ENCODE results near the gene ZNF778.
"Not testable (repeated sequence)": the region's sequence is repeated elsewhere in the genome, so short reads cannot be mapped to it uniquely, and the experiment has no call there.

ZNF778 gene

GRCh38 chr16:89210904-89211515 is 6.5 kb upstream of the ZNF778 start:
- no peak for DNase-seq (ENCODE audit: extremely low read depth in 1 of 2, low read depth in 1 of 2)

- peak; percentile 56 to 79 for DNase-seq (ENCODE audit: extremely low read depth in 1 of 2, low read depth in 1 of 2)
Observed at GRCh38 chr16:89216315-89217137, 977 bp upstream of the ZNF778 start.

- DNase-seq (ENCODE audit: extremely low read depth in 1 of 2, low read depth in 1 of 2) = no peak
Observed at GRCh38 chr16:89217138-89217387, 440 bp upstream of the ZNF778 start.

GRCh38 chr16:89219365-89219764 is 1.9 kb downstream of the ZNF778 start:
- DNase-seq (ENCODE audit: extremely low read depth in 1 of 2, low read depth in 1 of 2) = no peak

GRCh38 chr16:89221604-89222003 is 4.1 kb downstream of the ZNF778 start:
- no peak for DNase-seq (ENCODE audit: extremely low read depth in 1 of 2, low read depth in 1 of 2)

- DNase-seq (ENCODE audit: extremely low read depth in 1 of 2, low read depth in 1 of 2) = no peak
Observed at GRCh38 chr16:89222931-89223330, 5.4 kb downstream of the ZNF778 start.

- DNase-seq (ENCODE audit: extremely low read depth in 1 of 2, low read depth in 1 of 2) = no peak
Observed at GRCh38 chr16:89224665-89225064, 7.2 kb downstream of the ZNF778 start.

- DNase-seq (ENCODE audit: extremely low read depth in 1 of 2, low read depth in 1 of 2) = no peak
Observed at GRCh38 chr16:89230255-89230654, 12.8 kb downstream of the ZNF778 start.

- DNase-seq (ENCODE audit: extremely low read depth in 1 of 2, low read depth in 1 of 2) = no peak
Observed at GRCh38 chr16:89232107-89232506, 14.6 kb downstream of the ZNF778 start.

GRCh38 chr16:89233678-89234490 is 16.4 kb downstream of the ZNF778 start:
- DNase-seq (ENCODE audit: extremely low read depth in 1 of 2, low read depth in 1 of 2) = no peak

- no peak for DNase-seq (ENCODE audit: extremely low read depth in 1 of 2, low read depth in 1 of 2)
Observed at GRCh38 chr16:89237733-89238132, 20.2 kb downstream of the ZNF778 start.

GRCh38 chr16:89241187-89242007 is 23.9 kb downstream of the ZNF778 start:
- DNase-seq (ENCODE audit: extremely low read depth in 1 of 2, low read depth in 1 of 2) = peak; percentile 55 to 61

- DNase-seq (ENCODE audit: extremely low read depth in 1 of 2, low read depth in 1 of 2) = no peak
Observed at GRCh38 chr16:89242795-89243200, 25.3 kb downstream of the ZNF778 start.

- DNase-seq (ENCODE audit: extremely low read depth in 1 of 2, low read depth in 1 of 2) = no peak
Observed at GRCh38 chr16:89243664-89244063, 26.2 kb downstream of the ZNF778 start.

GRCh38 chr16:89244264-89244663 is 26.8 kb downstream of the ZNF778 start:
- DNase-seq (ENCODE audit: extremely low read depth in 1 of 2, low read depth in 1 of 2) = not testable (repeated sequence)

GRCh38 chr16:89244754-89245153 is 27.3 kb downstream of the ZNF778 start:
- DNase-seq (ENCODE audit: extremely low read depth in 1 of 2, low read depth in 1 of 2) = no peak

- no peak for DNase-seq (ENCODE audit: extremely low read depth in 1 of 2, low read depth in 1 of 2)
Observed at GRCh38 chr16:89246383-89246902, 28.9 kb downstream of the ZNF778 start.

GRCh38 chr16:89246903-89247733 is 29.6 kb downstream of the ZNF778 start:
- DNase-seq (ENCODE audit: extremely low read depth in 1 of 2, low read depth in 1 of 2) = peak; percentile 81 to 85

- DNase-seq (ENCODE audit: extremely low read depth in 1 of 2, low read depth in 1 of 2) = not testable (repeated sequence)
Observed at GRCh38 chr16:89247734-89248075, 30.2 kb downstream of the ZNF778 start.
